ENCODE results near the gene CSRP2.

Gene CSRP2

DNA sequence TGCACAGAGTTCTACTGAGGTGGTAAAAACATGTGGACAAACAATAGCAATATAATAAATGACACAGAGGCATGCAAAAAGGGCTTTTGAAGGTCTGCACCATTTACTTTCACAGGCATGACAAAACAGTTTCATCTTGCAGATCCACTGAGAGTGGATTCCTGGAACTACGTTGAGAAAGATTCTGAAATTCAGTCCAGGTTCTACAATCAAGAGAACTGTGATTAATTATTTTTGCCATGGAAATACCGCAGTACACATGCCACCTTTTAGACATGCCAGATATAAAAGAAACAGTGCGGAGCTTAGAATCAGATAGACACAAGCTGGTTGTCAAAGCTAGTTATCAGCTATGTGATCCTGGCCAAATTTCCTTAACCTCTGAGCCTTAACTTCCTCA lies 4.8 kb downstream of the CSRP2 start:
- H3K4me3 ChIP-seq (ENCODE audit: low read depth, low read length): no peak overlapping the region
- DNase-seq (ENCODE audit: low read depth): no peak
- TF ChIP-seq, protein P1, sequence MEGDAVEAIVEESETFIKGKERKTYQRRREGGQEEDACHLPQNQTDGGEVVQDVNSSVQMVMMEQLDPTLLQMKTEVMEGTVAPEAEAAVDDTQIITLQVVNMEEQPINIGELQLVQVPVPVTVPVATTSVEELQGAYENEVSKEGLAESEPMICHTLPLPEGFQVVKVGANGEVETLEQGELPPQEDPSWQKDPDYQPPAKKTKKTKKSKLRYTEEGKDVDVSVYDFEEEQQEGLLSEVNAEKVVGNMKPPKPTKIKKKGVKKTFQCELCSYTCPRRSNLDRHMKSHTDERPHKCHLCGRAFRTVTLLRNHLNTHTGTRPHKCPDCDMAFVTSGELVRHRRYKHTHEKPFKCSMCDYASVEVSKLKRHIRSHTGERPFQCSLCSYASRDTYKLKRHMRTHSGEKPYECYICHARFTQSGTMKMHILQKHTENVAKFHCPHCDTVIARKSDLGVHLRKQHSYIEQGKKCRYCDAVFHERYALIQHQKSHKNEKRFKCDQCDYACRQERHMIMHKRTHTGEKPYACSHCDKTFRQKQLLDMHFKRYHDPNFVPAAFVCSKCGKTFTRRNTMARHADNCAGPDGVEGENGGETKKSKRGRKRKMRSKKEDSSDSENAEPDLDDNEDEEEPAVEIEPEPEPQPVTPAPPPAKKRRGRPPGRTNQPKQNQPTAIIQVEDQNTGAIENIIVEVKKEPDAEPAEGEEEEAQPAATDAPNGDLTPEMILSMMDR (IDR thresholded peaks at IDR 0.05; ENCODE audit: low read depth, low read length, missing control alignments): no peak

DNA sequence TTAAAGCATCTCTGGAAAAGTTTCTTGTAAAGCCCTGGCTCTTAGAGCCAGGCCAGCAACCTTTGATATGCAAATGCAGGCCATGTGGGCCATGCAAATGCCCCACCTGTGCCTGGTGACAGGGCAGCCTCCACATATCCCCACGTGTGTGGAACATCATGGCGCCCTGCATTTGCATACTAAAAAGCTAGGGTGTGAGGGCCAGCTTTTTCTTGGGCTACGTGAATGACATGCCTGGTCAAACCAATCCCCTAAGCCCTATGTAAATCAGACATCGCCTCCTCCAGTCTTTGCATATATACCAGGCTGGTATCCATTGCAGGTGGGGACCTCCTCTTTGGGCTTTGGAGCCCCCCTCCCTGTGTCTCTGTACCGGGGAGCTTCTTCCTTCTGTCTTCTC lies 6.4 kb downstream of the CSRP2 start:
- no peak for DNase-seq (ENCODE audit: low read depth)
- no peak overlapping the region for H3K4me3 ChIP-seq (ENCODE audit: low read depth, low read length)
- TF ChIP-seq, protein P1 (IDR thresholded peaks at IDR 0.05; ENCODE audit: low read depth, low read length, missing control alignments): no peak

DNA sequence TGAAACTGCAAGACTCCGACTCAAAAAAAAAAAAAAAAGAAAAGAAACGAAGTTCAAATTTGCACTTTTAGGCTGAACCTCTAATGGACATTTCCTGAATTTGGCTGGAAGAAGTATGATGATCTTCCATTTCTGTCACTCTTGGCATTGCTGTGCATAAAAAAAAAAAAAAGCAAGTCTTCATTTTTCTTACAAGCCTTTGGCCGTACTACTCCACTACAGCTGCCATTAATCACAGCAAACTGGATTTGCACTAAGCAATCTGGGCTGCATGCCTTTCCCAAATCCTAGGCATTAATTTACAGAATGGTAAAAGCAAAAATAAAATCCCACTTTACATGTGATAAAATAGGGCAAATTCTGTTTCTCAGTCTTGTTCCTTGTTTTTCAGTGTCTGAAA lies 7.1 kb downstream of the CSRP2 start:
- no peak for DNase-seq (ENCODE audit: low read depth)
- H3K4me3 ChIP-seq (ENCODE audit: low read depth, low read length): no peak overlapping the region
- TF ChIP-seq, protein P1 (IDR thresholded peaks at IDR 0.05; ENCODE audit: low read depth, low read length, missing control alignments): no peak

DNA sequence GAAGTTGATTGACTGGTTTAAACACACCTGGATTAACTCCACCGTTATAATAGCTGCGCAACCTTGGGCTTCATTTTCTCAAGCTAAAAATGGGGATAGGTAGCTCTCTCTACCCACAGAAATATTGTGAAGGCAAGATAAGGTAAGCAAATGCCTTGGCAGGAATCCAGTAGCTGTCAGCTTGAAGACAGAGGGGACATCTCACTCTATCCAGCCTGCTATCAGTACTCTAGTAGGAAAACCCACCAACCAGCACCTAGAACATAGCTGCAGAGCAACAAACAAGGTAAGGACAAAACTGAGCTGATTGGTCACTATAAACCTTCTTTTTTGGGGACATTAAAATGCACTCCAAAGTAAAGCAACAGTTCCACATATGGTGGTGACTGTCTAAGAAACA lies 7.7 kb downstream of the CSRP2 start:
- no peak for DNase-seq (ENCODE audit: low read depth)
- no peak overlapping the region for H3K4me3 ChIP-seq (ENCODE audit: low read depth, low read length)
- TF ChIP-seq, protein P1 (IDR thresholded peaks at IDR 0.05; ENCODE audit: low read depth, low read length, missing control alignments): no peak

DNA sequence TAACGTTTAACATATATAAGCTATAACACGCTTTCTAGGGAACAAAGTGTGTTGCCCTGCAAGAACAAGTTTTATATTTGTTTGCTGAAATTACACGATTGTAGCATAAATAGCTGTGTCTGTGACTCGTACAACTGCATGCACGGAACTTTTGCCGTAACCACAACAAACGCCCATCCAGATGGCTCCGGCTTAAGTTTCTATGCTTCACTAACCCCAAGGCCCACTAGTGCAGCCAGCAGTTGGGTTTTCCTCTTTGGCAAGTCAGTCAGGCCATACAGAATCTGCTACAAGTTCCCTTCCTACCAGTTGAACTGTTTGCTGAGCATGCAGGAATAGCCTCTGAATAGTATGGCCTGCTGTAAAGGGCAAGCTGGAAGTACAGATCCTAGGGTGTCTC lies 12.1 kb downstream of the CSRP2 start:
- TF ChIP-seq, protein P1 (IDR thresholded peaks at IDR 0.05; ENCODE audit: low read depth, low read length, missing control alignments): no peak
- DNase-seq (ENCODE audit: low read depth): no peak

DNA sequence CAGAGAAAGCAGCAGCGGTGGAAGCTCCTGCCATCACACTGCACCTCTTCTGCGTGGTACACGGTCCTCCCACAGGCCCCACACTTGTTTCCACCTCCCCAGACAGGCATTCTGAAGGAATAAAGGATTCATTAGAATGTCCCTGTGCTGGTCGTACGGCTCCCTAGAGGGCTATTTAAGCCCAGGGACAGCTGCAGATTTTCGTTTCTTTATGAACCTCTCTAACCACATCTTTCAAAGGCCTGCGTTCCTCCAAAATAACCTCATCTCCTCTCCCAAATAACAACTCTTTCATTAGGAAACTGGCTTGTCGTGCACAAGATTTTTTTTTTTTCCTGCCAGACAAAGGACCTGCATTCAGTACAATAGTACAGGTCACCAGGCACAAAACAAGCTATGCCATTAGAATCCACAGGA lies 12.7 kb downstream of the CSRP2 start:
- DNase-seq (ENCODE audit: low read depth): no peak
- H3K4me3 ChIP-seq (ENCODE audit: low read depth, low read length): no peak overlapping the region
- TF ChIP-seq, protein P1 (IDR thresholded peaks at IDR 0.05; ENCODE audit: low read depth, low read length, missing control alignments): no peak

More for the DNA sequence above, 12.1 kb downstream of the CSRP2 start:
- H3K4me3 ChIP-seq (ENCODE audit: low read depth, low read length): no peak overlapping the region

DNA sequence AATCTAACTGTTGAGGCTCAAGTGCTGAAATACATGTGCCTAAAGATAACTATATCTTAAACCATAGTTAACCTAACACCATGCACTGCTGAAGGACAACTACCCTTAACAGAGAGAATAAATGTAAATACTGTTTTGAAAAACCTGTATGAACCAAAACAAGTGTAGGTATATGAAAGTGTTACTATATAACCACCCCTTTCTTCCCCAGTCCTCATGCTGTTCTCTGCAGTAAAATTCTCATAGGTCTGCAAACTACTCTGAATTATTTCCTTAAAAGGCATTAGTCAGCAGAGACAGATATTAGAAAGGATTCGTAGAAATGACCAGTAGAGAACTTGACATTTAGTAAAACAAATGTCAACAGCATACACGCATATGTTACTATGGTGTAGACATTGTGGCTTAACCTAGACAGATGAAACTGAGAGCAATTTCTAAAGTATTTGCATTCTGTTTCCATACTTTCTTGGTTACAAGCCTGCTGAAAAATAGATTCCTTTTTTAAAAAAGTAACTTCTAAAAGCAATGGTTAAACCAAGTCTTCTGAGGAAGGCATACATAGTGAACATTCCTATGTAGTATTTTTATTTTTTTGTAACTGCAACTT lies 13.9 kb downstream of the CSRP2 start:
- TF ChIP-seq, protein P1 (IDR thresholded peaks at IDR 0.05; ENCODE audit: low read depth, low read length, missing control alignments): no peak

More for the DNA sequence above, 13.9 kb downstream of the CSRP2 start:
- no peak overlapping the region for H3K4me3 ChIP-seq (ENCODE audit: low read depth, low read length)
- DNase-seq (ENCODE audit: low read depth): no peak

All from GM12864 (cell line).